Measurements from ENCODE around the gene PLXNB1. TPM values are rescaled to one million over a fixed set of nuclear protein-coding genes. Genes with fewer than 3 reads are reported as not detected.

The PLXNB1 gene
- total RNA-seq, 1 donor from 2014 or later: 63.7 TPM

GRCh38 chr3:48439820-48440589 lies 10.1 kb upstream of the PLXNB1 start, which contains the start of the genes CCDC51 and TMA7:
TSS of gene CCDC51 (minus strand) at chr3:48440119. CDS start at chr3:48435128, 4,991 bp downstream.
TSS of gene TMA7 (plus strand) at chr3:48440257. CDS start at chr3:48440297, 40 bp downstream.
- TF ChIP-seq, protein P1, sequence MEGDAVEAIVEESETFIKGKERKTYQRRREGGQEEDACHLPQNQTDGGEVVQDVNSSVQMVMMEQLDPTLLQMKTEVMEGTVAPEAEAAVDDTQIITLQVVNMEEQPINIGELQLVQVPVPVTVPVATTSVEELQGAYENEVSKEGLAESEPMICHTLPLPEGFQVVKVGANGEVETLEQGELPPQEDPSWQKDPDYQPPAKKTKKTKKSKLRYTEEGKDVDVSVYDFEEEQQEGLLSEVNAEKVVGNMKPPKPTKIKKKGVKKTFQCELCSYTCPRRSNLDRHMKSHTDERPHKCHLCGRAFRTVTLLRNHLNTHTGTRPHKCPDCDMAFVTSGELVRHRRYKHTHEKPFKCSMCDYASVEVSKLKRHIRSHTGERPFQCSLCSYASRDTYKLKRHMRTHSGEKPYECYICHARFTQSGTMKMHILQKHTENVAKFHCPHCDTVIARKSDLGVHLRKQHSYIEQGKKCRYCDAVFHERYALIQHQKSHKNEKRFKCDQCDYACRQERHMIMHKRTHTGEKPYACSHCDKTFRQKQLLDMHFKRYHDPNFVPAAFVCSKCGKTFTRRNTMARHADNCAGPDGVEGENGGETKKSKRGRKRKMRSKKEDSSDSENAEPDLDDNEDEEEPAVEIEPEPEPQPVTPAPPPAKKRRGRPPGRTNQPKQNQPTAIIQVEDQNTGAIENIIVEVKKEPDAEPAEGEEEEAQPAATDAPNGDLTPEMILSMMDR (IDR thresholded peaks at IDR 0.05; ENCODE audit: insufficient read depth, low read length, severe bottlenecking): no peak
- Histone ChIP-seq H3K4me3 (ENCODE audit: low read depth, low read length) (peak within 1 kb of the TSS; percentile 57), H3K27me3 (ENCODE audit: control insufficient read depth, insufficient read depth, low read length) (no peaks in the 10 kb centered on the region), H3K36me3 (ENCODE audit: control insufficient read depth, insufficient read depth, low read length) (peaks cover 8% of the 10 kb centered on the region)
- peak; percentile 95 for DNase-seq (ENCODE audit: low read depth)
- peak; percentile 70 for FAIRE-seq

DNA sequence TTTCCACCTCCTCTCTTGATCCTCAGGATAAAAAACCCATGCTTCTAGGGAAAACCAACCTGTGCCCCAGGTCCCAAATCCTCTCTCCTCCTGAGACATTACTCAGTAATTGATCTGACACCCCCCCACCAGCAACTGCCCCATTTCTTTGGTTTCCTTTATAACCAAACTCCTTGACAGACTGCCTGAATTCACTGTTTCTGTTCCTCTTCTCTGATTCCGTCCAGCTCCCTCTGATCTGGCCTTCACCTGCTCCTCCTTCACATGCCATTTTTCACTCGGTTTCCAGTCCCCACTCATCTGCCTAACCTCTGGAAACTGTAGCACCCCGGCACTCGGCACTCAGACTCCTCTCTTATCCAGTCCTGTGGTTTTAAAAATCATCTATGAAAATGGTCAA lies 7.9 kb upstream of the PLXNB1 start:
- H3K36me3 ChIP-seq (ENCODE audit: control insufficient read depth, insufficient read depth, low read length): peaks cover 6% of the 10 kb centered on the region
- no peak for FAIRE-seq
- no peaks in the 10 kb centered on the region for H3K27me3 ChIP-seq (ENCODE audit: control insufficient read depth, insufficient read depth, low read length)
- no peak for DNase-seq (ENCODE audit: low read depth)
- no peak overlapping the region for H3K4me3 ChIP-seq (ENCODE audit: low read depth, low read length)
- TF ChIP-seq, protein P1 (IDR thresholded peaks at IDR 0.05; ENCODE audit: insufficient read depth, low read length, severe bottlenecking): no peak

- TF ChIP-seq, protein P1 (IDR thresholded peaks at IDR 0.05; ENCODE audit: insufficient read depth, low read length, severe bottlenecking): no peak
- H3K36me3 ChIP-seq (ENCODE audit: control insufficient read depth, insufficient read depth, low read length): peaks cover 1% of the 10 kb centered on the region
- no peak overlapping the region for H3K4me3 ChIP-seq (ENCODE audit: low read depth, low read length)
- FAIRE-seq: no peak
- DNase-seq (ENCODE audit: low read depth): no peak
- H3K27me3 ChIP-seq (ENCODE audit: control insufficient read depth, insufficient read depth, low read length): no peaks in the 10 kb centered on the region
Observed at GRCh38 chr3:48436855-48437254, 7.0 kb upstream of the PLXNB1 start.

DNA sequence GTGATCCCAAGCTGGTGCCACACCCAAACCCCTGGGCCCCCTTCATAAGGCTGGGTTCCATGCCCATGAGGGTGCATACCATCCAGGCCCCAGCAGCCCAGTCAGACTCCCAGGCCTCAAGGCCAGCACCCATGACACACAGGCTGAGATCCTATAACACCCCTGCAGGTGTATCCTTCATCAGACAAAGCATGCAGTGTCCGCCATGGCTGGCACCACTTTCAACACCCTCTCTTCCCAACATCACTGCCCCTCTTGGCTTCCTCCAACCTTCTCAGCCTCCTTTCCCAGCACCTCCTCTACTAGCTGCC lies 6.5 kb upstream of the PLXNB1 start:
- Histone ChIP-seq H3K36me3 (ENCODE audit: control insufficient read depth, insufficient read depth, low read length) (no peaks in the 10 kb centered on the region), H3K4me3 (ENCODE audit: low read depth, low read length) (no peak overlapping the region), H3K27me3 (ENCODE audit: control insufficient read depth, insufficient read depth, low read length) (no peaks in the 10 kb centered on the region)
- DNase-seq (ENCODE audit: low read depth) (no peak), FAIRE-seq (no peak)
- TF ChIP-seq, protein P1 (IDR thresholded peaks at IDR 0.05; ENCODE audit: insufficient read depth, low read length, severe bottlenecking): no peak

DNA sequence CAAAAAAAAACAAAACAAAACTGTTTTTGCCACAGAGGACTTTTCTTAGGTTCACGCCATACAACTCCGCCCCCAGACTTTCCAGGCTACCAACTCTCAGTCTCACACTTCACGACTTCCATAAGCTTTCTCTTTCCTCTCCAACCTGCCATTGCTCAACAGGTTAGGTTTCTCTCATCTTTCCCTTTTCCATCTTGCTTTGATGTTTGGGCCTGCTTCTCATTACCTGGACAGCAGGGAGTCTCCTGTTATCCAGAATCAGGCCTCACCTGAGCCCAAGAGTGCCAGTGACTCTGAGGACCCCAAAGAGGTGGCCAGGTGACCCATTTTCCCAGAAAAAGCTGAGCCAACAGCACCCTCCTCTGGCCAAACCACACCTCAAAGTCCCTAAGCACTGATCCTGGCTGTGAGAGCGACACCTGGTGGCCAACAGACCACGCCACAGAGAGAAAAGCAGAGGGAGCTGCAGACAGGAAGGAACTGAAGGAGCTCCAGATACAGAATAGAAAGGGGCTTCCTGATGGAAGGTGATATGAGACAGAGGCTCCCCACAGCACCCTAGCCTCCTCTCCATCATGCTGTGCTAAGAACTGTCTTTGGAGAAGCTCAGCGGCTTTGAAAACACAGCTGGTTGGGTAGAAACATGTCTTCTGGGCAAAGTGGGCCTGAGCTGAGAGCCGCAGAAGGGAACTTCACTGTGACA lies 6.0 kb upstream of the PLXNB1 start:
- no peaks in the 10 kb centered on the region for H3K27me3 ChIP-seq (ENCODE audit: control insufficient read depth, insufficient read depth, low read length)
- H3K4me3 ChIP-seq (ENCODE audit: low read depth, low read length): no peak overlapping the region
- DNase-seq (ENCODE audit: low read depth) (peak; percentile 73), FAIRE-seq (peak; percentile 18)
- TF ChIP-seq, protein P1 (IDR thresholded peaks at IDR 0.05; ENCODE audit: insufficient read depth, low read length, severe bottlenecking): peak; percentile 98
- H3K36me3 ChIP-seq (ENCODE audit: control insufficient read depth, insufficient read depth, low read length): no peaks in the 10 kb centered on the region
